Nephron (organoid): ENCODE measurements around the gene FGFR2.

Experiments
- H3K27ac Mint-ChIP-seq, 3 experiments: 2 replicates each; pipeline ENCODE4 v1.8.0; 2020; ENCODE audit warnings: mixed read lengths in 3 of 3, mild to moderate bottlenecking in 2 of 3, moderate library complexity in 1 of 3
- H3K27me3 Mint-ChIP-seq: 2 replicates; pipeline ENCODE4 v1.8.0; 2021; ENCODE audit warnings: low read depth, mild to moderate bottlenecking, moderate library complexity, mixed read lengths
- H3K36me3 Mint-ChIP-seq: 2 replicates; pipeline ENCODE4 v1.8.0; 2020; ENCODE audit warnings: low read depth, mixed read lengths
- H3K4me1 Mint-ChIP-seq: 2 replicates; pipeline ENCODE4 v1.8.0; 2020; ENCODE audit warnings: mixed read lengths
- H3K4me3 Mint-ChIP-seq, 3 experiments: 2 replicates each; pipeline ENCODE4 v1.8.0; 2020; ENCODE audit warnings: mild to moderate bottlenecking in 3 of 3, mixed read lengths in 3 of 3, moderate library complexity in 2 of 3
- H3K9me3 Mint-ChIP-seq: 2 replicates; pipeline ENCODE4 v1.8.0; 2020; ENCODE audit warnings: mixed read lengths
- CTCF ChIP-seq, 3 experiments: fragments of 200-600 bp; sonication (generic); IDR thresholded peaks; one replicate each; pipeline ENCODE4 v1.5.0; 2021; ENCODE audit warnings: antibody characterized with exemption in 3 of 3; ENCODE audit not compliant: unreplicated experiment in 3 of 3

Gene FGFR2

DNA sequence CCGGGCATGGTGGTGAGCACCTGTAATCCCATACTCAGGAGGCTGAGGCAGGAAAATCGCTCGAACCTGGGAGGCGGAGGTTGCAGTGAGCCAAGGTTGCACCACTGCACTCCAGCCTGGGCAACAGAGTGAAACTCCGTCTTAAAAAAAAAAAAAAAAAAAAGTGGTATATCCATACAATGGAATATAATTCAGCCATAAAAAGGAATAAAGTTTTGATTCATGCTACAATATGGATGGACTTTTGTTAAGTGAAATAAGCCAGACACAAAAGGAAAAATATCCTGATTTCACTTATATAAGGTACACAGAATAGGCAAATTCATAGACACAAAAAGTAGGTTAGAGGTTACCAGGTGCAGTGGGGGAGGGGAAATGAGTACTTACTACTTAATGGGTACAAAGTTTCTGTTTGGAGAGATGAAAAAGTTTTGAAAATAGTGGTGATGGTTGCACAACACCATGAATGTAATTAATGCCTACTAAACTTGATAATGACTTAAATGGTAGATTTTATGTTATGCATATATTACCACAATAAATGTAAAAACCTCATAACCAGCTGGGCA, 53.9 kb downstream of the FGFR2 start:
- H3K36me3 Mint-ChIP-seq = peaks cover 64% of the 10 kb centered on the region
- H3K4me1 Mint-ChIP-seq = peaks cover 18% of the 10 kb centered on the region
- TF ChIP-seq CTCF (IDR thresholded peaks at IDR 0.05; ENCODE audit: unreplicated experiment in 3 of 3) = no peak
- peaks cover 12% of the 10 kb centered on the region for H3K27me3 Mint-ChIP-seq
- peaks cover 3% of the 10 kb centered on the region for H3K9me3 Mint-ChIP-seq
- no peak overlapping the region for H3K27ac Mint-ChIP-seq
- H3K4me3 Mint-ChIP-seq = no peak overlapping the region

GRCh38 chr10:121543545-121543944, 54.7 kb downstream of the FGFR2 start:
- Mint-ChIP-seq H3K4me1 (peaks cover 18% of the 10 kb centered on the region), H3K27ac (no peak overlapping the region), H3K27me3 (peaks cover 15% of the 10 kb centered on the region), H3K9me3 (peaks cover 3% of the 10 kb centered on the region), H3K4me3 (no peak overlapping the region), H3K36me3 (peaks cover 64% of the 10 kb centered on the region)
- no peak for TF ChIP-seq CTCF (IDR thresholded peaks at IDR 0.05; ENCODE audit: unreplicated experiment in 3 of 3)

DNA sequence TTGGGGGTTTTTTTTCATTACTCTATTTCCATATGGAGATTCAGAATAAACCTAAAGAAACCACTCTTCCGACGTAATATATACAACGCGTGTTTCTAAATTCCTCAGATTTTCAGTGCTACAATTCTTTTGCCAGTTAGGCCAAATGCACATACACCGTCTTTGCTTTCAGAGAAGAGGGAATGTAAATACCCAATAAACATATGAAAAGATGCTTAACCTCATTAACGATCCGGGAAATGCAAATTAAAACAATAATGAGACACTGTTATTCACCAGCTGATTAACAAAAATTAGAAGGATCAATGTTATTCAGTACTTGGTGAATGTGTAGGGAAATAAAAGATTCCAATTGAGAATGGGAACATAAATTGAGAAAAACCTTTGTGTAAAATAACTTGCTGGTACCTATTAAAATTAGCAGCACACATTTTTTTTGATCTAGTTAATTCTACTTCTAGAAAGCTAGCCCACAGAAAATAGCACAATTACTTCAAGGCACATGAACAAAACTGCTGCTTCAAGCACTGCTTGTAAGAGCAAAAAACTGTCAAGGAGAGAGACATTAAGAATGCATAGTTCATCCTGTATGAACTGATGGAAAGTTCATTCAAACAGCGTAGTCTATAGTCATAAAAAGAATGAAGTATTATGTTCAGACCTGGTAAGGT, 56.7 kb downstream of the FGFR2 start:
- Mint-ChIP-seq H3K4me3 (no peak overlapping the region), H3K27me3 (peaks cover 15% of the 10 kb centered on the region), H3K36me3 (peaks cover 71% of the 10 kb centered on the region), H3K9me3 (peaks cover 3% of the 10 kb centered on the region), H3K27ac (peak overlapping the region in 1 of 3 experiments; percentile 2), H3K4me1 (peaks cover 18% of the 10 kb centered on the region)
- no peak for TF ChIP-seq CTCF (IDR thresholded peaks at IDR 0.05; ENCODE audit: unreplicated experiment in 3 of 3)

GRCh38 chr10:121540732-121541395, 57.4 kb downstream of the FGFR2 start:
- peak overlapping the region in 1 of 3 experiments; percentile 64 for H3K27ac Mint-ChIP-seq
- H3K4me1 Mint-ChIP-seq = peaks cover 25% of the 10 kb centered on the region
- peaks cover 15% of the 10 kb centered on the region for H3K27me3 Mint-ChIP-seq
- no peak for TF ChIP-seq CTCF (IDR thresholded peaks at IDR 0.05; ENCODE audit: unreplicated experiment in 3 of 3)
- no peak overlapping the region for H3K4me3 Mint-ChIP-seq
- peaks cover 69% of the 10 kb centered on the region for H3K36me3 Mint-ChIP-seq
- H3K9me3 Mint-ChIP-seq = peaks cover 3% of the 10 kb centered on the region

DNA sequence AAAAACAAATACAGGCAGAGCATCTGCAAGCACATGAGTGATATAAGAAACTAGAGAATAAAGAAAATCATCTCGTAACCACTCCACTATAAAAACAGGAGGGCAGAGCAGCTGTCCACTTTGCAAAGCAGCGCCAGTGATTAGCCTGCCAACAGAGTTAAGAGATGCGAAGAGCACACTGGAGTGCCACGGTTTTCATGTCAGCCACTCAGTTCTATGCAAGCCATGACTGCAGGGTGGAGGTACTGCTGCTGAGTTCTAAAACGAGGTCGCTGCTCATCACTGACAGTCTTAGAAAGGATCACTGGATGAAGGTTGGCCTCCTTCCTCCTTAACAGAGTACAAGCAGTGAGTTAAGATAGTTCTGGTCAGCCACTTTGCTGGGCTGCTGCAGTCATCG, 58.5 kb downstream of the FGFR2 start:
- no peak for TF ChIP-seq CTCF (IDR thresholded peaks at IDR 0.05; ENCODE audit: unreplicated experiment in 3 of 3)
- Mint-ChIP-seq H3K9me3 (peaks cover 3% of the 10 kb centered on the region), H3K36me3 (peaks cover 60% of the 10 kb centered on the region), H3K4me1 (peaks cover 26% of the 10 kb centered on the region), H3K4me3 (no peak overlapping the region), H3K27me3 (peaks cover 16% of the 10 kb centered on the region), H3K27ac (no peak overlapping the region)
